Sigmoid colon (tissue), 7 donors: ENCODE results near the gene MTUS2. TPM values are rescaled to one million over a fixed set of nuclear protein-coding genes. Genes with fewer than 3 reads are reported as not detected.

Source experiments
- DNase-seq: peaks from one replicate; pipeline ENCODE4 v3.0.0-alpha.2; 2019
- H3K27ac ChIP-seq, 4 donors: fragments of 200-600 bp; sonication (generic); one replicate each; pipeline ENCODE4 v1.5.1; 2016 to 2019; ENCODE audit warnings: mild to moderate bottlenecking in 1 of 4
- H3K27me3 ChIP-seq, 3 donors: fragments of 200-600 bp; sonication (generic); one replicate each; pipeline ENCODE4 v1.5.1; 2019; ENCODE audit warnings: mild to moderate bottlenecking in 1 of 3
- H3K36me3 ChIP-seq, 4 donors: fragments of 200-600 bp; sonication (generic); one replicate each; pipeline ENCODE4 v1.5.1; 2016 to 2019
- H3K4me1 ChIP-seq, 4 donors: fragments of 200-600 bp; sonication (generic); one replicate each; pipeline ENCODE4 v1.5.1; 2017 to 2019
- H3K4me3 ChIP-seq, 4 donors: fragments of 200-600 bp; sonication (generic); one replicate each; pipeline ENCODE4 v1.5.1; 2017 to 2019; ENCODE audit warnings: mild to moderate bottlenecking in 2 of 4, moderate library complexity in 1 of 4
- H3K9me3 ChIP-seq, 4 donors: fragments of 200-600 bp in 3 of 4; sonication (generic) in 3 of 4; one replicate each; pipeline versions ENCODE4 v1.5.1 to v1.6.1; 2013 to 2019
- CTCF ChIP-seq, 4 experiments: fragments of 450-650 bp in 3 of 4; fragments of 200-600 bp in 1 of 4; IDR thresholded peaks; one replicate each; pipeline ENCODE4 v1.5.1; 2016 to 2019; ENCODE audit warnings: antibody characterized with exemption in 4 of 4, mild to moderate bottlenecking in 3 of 4, moderate library complexity in 2 of 4
- EP300 ChIP-seq, 4 donors: sonication (generic); formaldehyde crosslinking; IDR thresholded peaks; one replicate each; pipeline ENCODE4 v1.6.1; 2017; ENCODE audit warnings: antibody characterized with exemption in 4 of 4
- POLR2A ChIP-seq, 2 donors: fragments of 450-650 bp; IDR thresholded peaks; one replicate each; pipeline ENCODE4 v1.6.1; 2016; ENCODE audit warnings: antibody characterized with exemption in 2 of 2, mild to moderate bottlenecking in 2 of 2, moderate library complexity in 2 of 2
- POLR2AphosphoS5 ChIP-seq, 4 donors: sonication (generic); formaldehyde crosslinking; IDR thresholded peaks; one replicate each; pipeline ENCODE4 v1.6.1; 2017; ENCODE audit warnings: antibody characterized with exemption in 4 of 4
- WGBS, 2 donors: extraction: QIAGEN DNeasy Blood & Tissue Kit; methylation state at CpG; one replicate each; pipeline ENCODE4 v1.1.7; 2013; 5-methylcytosine and 5-hydroxymethylcytosine counted together
- intact Hi-C: fragments of 100-400 bp; cut with DNase I; formaldehyde crosslinking; loops from one replicate; pipeline ENCODE4 v1.15.1; 2023
- polyA plus RNA-seq, 3 donors: library from polyadenylated mRNA; stranded (reverse); fragments of 200-250 nt; gene quantifications; one replicate each; pipeline ENCODE4 v1.2.3, GENCODE V29; 2013
- total RNA-seq, 4 donors: library from RNA; depleted of rRNA; stranded (reverse); fragments of >200 nt; gene quantifications; one replicate each; pipeline ENCODE4 v1.1.0, GENCODE V29; 2016
- donor health status: healthy with polysubstance abuse.
- donor health status: Bipolar disorder and iron deficiency.
- donor health status: healthy.

Gene MTUS2
- total and polyA plus RNA-seq, 7 donors = 0.23 to 2.2 (median 0.85) TPM; not detected in 1

GRCh38 chr13:28967029-28967915 is 147.1 kb downstream of the MTUS2 start:
- Histone ChIP-seq H3K4me1 (no peaks in the 10 kb centered on the region), H3K36me3 (no peaks in the 10 kb centered on the region), H3K27ac (no peak overlapping the region), H3K4me3 (no peak overlapping the region), H3K27me3 (no peaks in the 10 kb centered on the region), H3K9me3 (no peaks in the 10 kb centered on the region)
- WGBS, 2 donors = 61 to 76% methylated on average over 4 of the region's 4 CpGs
- DNase-seq = no peak
- no peak for TF ChIP-seq POLR2AphosphoS5 (IDR thresholded peaks at IDR 0.05)
- TF ChIP-seq EP300 (IDR thresholded peaks at IDR 0.05) = no peak
- TF ChIP-seq POLR2A (IDR thresholded peaks at IDR 0.05) = no peak
- TF ChIP-seq CTCF (IDR thresholded peaks at IDR 0.05) = no peak
- intact Hi-C loops = no loop called here

GRCh38 chr13:28976195-28976594 is 156.1 kb downstream of the MTUS2 start:
- Histone ChIP-seq H3K36me3 (no peaks in the 10 kb centered on the region), H3K9me3 (no peaks in the 10 kb centered on the region), H3K27me3 (no peaks in the 10 kb centered on the region), H3K27ac (no peak overlapping the region), H3K4me1 (no peaks in the 10 kb centered on the region), H3K4me3 (no peak overlapping the region)
- 79 to 86% methylated on average over 1 of the region's 1 CpG for WGBS, 2 donors
- DNase-seq = no peak
- intact Hi-C loops = no loop called here
- TF ChIP-seq POLR2AphosphoS5 (IDR thresholded peaks at IDR 0.05) (no peak), EP300 (IDR thresholded peaks at IDR 0.05) (no peak), CTCF (IDR thresholded peaks at IDR 0.05) (no peak), POLR2A (IDR thresholded peaks at IDR 0.05) (no peak)

GRCh38 chr13:28976636-28977035 is 156.5 kb downstream of the MTUS2 start:
- Histone ChIP-seq H3K27me3 (no peaks in the 10 kb centered on the region), H3K36me3 (no peaks in the 10 kb centered on the region), H3K4me1 (no peaks in the 10 kb centered on the region), H3K4me3 (no peak overlapping the region), H3K9me3 (no peaks in the 10 kb centered on the region), H3K27ac (no peak overlapping the region)
- TF ChIP-seq POLR2A (IDR thresholded peaks at IDR 0.05) (no peak), EP300 (IDR thresholded peaks at IDR 0.05) (no peak), CTCF (IDR thresholded peaks at IDR 0.05) (no peak)
- intact Hi-C loops = no loop called here
- no peak for DNase-seq

- Histone ChIP-seq H3K4me3 (no peak overlapping the region), H3K9me3 (no peaks in the 10 kb centered on the region), H3K4me1 (no peaks in the 10 kb centered on the region), H3K27ac (no peak overlapping the region), H3K36me3 (no peaks in the 10 kb centered on the region), H3K27me3 (no peaks in the 10 kb centered on the region)
- intact Hi-C loops = no loop called here
- TF ChIP-seq POLR2A (IDR thresholded peaks at IDR 0.05) = no peak
- TF ChIP-seq CTCF (IDR thresholded peaks at IDR 0.05) = no peak
- no peak for TF ChIP-seq EP300 (IDR thresholded peaks at IDR 0.05)
- no peak for DNase-seq
- 81 to 85% methylated on average over 3 of the region's 3 CpGs for WGBS, 2 donors
Measured at GRCh38 chr13:28978574-28978973, 158.4 kb downstream of the MTUS2 start.

- no peak overlapping the region for H3K27ac ChIP-seq
Measured at GRCh38 chr13:28981530-28981929, 161.4 kb downstream of the MTUS2 start.

More at GRCh38 chr13:28981530-28981929, 161.4 kb downstream of the MTUS2 start:
- H3K27me3 ChIP-seq = no peaks in the 10 kb centered on the region
- no peaks in the 10 kb centered on the region for H3K36me3 ChIP-seq
- no peaks in the 10 kb centered on the region for H3K4me1 ChIP-seq
- no peak for TF ChIP-seq POLR2AphosphoS5 (IDR thresholded peaks at IDR 0.05)
- TF ChIP-seq POLR2A (IDR thresholded peaks at IDR 0.05) = no peak
- TF ChIP-seq CTCF (IDR thresholded peaks at IDR 0.05) = no peak
- TF ChIP-seq EP300 (IDR thresholded peaks at IDR 0.05) = no peak
- no peak overlapping the region for H3K4me3 ChIP-seq
- 92% methylated on average over 9 of the region's 9 CpGs for WGBS, 2 donors
- H3K9me3 ChIP-seq = no peaks in the 10 kb centered on the region
- DNase-seq = no peak
- intact Hi-C loops = no loop called here
